ENCODE measurements around the gene OLFML2A.

OLFML2A gene

GRCh38 chr9:124852121-124852828, 75.3 kb downstream of the OLFML2A start:
- in situ Hi-C loops (cut with HindIII; ENCODE audit: low sequenced_read_pairs), result no loop called here

GRCh38 chr9:124852829-124853531, 76.0 kb downstream of the OLFML2A start, which contains the start of gene WDR38:
WDR38 (plus strand) TSS chr9:124853460; CDS start chr9:124853532, 72 bp downstream.
- in situ Hi-C loops (cut with HindIII; ENCODE audit: low sequenced_read_pairs), result no loop called here

- in situ Hi-C loops (cut with HindIII; ENCODE audit: low sequenced_read_pairs), result no loop called here
Measured at GRCh38 chr9:124853605-124854143, 76.7 kb downstream of the OLFML2A start.

- in situ Hi-C loops (cut with HindIII; ENCODE audit: low sequenced_read_pairs), result no loop called here
Measured at GRCh38 chr9:124854161-124854560, 77.2 kb downstream of the OLFML2A start.

GRCh38 chr9:124854822-124855221, 77.9 kb downstream of the OLFML2A start:
- in situ Hi-C loops (cut with HindIII; ENCODE audit: low sequenced_read_pairs), result no loop called here

- in situ Hi-C loops (cut with HindIII; ENCODE audit: low sequenced_read_pairs), result no loop called here
Measured at GRCh38 chr9:124855566-124855943, 78.6 kb downstream of the OLFML2A start.

GRCh38 chr9:124855944-124856765, 79.2 kb downstream of the OLFML2A start:
- in situ Hi-C loops (cut with HindIII; ENCODE audit: low sequenced_read_pairs), result no loop called here

GRCh38 chr9:124857533-124858162, 80.7 kb downstream of the OLFML2A start:
- in situ Hi-C loops (cut with HindIII; ENCODE audit: low sequenced_read_pairs), result no loop called here

GRCh38 chr9:124858330-124859046, 81.6 kb downstream of the OLFML2A start:
- in situ Hi-C loops (cut with HindIII; ENCODE audit: low sequenced_read_pairs), result no loop called here

GRCh38 chr9:124859803-124860581, 83.1 kb downstream of the OLFML2A start:
- in situ Hi-C loops (cut with HindIII; ENCODE audit: low sequenced_read_pairs), result no loop called here

- in situ Hi-C loops (cut with HindIII; ENCODE audit: low sequenced_read_pairs), result no loop called here
Measured at GRCh38 chr9:124860582-124861341, 83.8 kb downstream of the OLFML2A start.

- in situ Hi-C loops (cut with HindIII; ENCODE audit: low sequenced_read_pairs), result no loop called here
Measured at GRCh38 chr9:124861342-124862229, 84.7 kb downstream of the OLFML2A start, which contains the start of the genes ARPC5L and RPL35. ARPC5L (plus strand) TSS chr9:124862130; CDS start chr9:124869291, 7,161 bp downstream. RPL35 (minus strand) TSS chr9:124861957; CDS start chr9:124861912, 45 bp downstream.

GRCh38 chr9:124863371-124863871, 86.5 kb downstream of the OLFML2A start:
- in situ Hi-C loops (cut with HindIII; ENCODE audit: low sequenced_read_pairs), result no loop called here
